GM19035 (cell line): ENCODE data around the gene NBL1.

Experiments
- ATAC-seq: cut with Tn5 transposase; IDR thresholded peaks from one replicate; pipeline ENCODE4 v1.9.1; 2021; ENCODE audit not compliant: unreplicated experiment

Gene NBL1

DNA sequence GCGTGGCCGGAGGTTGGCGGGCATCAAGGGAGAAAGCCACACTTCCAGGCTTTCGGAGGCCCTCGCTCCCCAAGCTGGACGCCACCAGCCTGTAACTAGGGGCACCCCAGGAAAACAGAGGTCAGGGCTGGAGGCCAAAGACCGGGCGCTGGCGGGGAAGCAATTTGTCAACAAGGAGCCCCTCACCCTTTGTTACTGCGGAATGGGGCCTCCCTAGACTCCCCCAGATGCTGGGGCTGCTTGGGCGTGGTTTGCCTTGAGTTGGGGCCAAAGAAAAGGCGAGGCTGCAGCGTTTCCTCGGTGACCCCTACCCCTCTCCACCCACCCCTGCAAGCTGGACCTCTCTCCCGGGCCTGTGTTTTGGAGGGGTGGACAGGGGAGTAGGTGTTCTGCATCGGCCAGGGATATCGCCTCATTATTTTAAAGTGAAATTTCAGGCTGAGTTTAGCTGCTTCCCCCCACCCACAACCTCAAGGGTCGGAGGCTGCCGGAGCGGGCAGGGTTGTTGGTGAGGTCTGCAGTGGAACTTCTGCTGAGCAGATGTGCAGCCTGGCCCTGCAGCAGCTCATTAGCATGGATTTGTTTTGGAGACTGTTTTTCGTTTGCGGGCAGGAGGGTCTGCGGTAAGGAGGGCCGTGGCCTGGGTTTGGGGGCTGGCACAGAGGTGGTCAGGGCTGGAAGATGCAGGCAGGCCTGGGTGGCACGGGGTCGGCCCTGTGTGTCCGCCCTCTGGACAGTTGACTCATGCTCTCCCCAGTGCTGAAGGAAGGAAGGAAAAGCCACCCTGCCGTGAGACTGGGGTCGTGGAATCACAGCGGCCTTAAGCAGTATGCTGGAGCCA is 1.5 kb downstream of the NBL1 start:
- no peak for ATAC-seq

DNA sequence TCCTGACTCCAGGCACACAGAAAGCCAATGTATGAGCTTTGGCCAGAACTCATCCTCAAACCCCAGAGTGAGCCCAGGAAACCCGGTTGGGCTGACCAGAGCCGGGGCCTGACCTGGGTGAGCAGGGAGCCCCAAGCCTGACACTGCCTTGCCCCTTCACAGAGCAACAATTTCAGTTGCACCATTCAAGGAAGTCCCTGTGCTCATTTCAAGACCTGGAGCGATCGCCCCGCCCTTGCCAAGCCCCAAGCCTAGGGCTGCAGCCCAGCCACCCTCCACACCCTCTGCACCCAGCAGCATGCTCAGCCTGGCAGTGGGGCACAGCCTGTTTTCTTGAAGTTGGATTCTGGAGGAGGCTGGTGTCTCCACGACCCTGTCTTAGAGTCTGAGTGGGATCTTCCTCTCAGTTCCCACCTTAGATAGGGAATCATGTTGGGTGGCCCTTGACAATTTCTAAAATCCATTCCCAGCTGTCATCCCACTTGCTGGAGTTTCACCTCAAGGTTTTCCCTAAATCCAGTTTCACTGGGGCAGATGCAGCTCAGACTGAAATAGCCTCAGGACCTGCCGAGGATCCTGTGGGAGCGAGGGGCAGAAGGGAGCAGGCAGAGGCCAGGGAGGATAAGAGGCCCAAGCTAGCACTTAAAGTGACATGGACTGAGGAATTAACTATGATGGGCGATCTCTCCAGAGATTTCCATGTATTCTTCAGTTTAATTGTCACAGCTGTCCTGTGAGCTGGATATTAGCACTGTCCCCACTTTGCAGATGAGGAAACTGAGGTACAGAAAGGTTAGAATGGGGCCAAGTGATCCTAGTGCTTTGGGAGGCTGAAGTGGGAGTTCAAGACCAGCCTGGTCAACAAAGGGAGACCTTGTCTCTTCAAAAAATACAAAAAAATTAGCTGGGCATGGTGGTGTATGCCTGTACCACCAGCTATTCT is 2.5 kb downstream of the NBL1 start:
- ATAC-seq = no peak

DNA sequence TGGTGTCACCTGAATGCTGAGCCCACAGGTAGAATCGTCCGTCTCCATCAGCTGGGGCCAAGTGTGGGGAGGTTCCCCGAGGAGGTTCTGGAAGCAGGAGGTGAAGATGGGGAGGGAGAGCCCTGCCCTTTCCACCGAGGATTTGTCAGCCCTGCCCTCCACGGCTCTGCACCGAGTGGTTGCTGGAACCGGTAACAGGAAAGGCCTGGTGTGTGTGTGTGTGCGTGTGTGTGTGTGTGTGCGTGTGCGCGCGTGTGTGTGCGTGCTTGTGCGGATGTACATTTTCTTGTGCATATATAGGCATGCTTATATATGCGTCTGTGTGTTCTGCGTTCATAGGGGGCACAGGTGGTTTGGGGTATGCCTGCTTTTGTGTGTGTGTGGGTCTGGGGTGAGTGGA is 3.5 kb downstream of the NBL1 start:
- ATAC-seq = no peak

DNA sequence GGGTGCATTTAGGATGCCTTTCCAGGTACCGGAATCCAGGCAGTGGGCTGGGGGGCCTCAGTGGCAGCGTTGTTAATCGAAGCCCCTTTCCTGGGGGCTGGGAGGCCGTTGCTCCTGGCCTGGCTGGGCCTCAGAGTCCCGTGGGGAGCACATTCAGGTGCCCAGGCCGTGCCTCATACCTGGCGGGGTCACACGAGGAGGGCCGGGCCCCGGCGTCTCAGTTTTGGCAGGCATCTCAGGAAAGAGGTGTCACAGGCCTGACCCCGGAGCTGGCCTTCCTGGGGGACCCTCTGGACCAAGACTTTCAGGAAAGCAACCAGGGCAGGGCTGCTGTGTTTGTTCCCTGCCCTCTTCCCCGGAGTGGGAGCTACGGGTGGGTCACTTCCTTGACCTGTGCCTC is 4.1 kb downstream of the NBL1 start:
- ATAC-seq = no peak

DNA sequence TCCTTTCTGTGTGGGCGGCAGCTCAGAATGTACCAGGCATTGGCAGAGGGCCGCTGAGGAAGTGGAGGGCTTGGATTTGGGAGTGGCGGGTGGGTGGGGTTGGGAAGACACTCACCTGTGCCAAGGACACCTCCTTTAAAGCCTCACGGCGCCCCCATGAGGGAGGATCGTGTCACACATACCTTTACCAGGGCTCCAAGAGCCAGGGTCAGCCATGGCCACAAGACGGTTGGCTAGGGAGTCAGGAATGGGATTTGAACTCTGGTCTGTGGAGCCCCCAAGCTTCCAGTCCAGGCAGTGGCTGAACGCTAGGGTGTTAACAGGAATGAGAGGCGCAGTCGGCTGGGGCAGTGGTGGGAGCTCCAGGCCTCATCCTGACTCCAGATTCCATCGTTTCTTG is 4.6 kb downstream of the NBL1 start:
- no peak for ATAC-seq

DNA sequence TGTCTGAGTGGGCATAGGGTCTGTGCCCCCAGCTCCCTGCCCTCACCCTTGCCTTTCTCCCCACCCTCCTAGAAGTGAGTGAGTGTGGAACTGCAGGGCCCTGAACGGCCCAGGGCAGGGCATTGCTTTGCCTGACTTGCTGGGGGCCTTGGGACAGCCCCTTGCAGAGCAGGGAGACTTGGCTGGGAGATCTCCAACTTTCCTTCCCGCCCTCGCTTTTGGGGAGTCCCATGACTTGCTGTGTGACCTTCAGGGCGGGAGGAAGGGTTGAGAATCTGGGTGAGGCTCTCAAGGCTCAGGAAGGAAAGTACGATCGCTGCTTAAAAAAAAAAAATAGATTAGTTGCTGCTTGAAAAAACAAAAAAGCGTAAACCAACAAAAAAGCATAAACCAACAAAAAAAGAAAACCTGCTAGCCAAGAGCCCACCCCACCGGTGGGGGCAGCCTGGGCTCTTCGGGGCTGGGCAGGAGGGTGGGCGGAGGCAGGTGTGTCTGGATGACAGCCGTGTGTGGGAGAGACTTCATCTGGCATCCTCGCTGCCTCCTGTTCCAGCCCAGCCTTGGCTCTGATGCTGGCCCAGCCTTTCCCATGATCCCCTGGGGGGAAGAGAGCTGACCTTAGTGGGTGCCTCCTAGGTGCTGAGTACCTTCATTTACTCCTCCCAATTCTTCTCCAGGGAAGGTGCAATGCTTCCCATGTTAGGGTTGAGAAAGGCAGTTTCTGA is 6.5 kb downstream of the NBL1 start:
- no peak for ATAC-seq

DNA sequence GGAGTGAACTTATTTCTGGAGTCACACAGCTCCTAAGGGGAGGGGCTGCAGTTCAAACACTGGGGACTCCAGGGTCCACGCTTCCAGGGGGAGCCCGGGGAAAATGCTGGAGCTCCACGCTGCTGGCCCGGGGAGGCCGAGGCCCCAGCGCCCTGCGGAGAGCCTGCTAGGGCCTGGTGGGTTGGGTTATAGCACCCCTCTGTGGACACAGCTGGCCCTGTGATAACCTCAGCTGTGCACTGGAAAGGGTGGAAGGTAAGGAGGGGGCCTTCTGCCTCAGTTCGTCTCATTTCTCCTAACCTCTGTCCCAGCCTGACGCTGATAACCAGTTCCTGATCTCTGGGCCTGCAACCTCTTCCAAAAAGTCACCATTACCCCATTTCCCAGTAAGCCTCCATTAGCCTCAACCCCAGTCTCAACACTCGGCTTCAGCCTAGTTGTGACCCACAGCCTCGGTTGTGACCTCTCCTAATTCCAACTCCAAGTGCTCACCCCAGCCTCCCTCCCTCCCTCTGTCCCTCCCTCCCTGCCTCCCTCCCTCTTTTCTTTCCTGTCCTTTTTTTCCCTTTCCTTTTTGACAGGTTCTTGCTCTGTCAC is 7.1 kb downstream of the NBL1 start:
- ATAC-seq = no peak

DNA sequence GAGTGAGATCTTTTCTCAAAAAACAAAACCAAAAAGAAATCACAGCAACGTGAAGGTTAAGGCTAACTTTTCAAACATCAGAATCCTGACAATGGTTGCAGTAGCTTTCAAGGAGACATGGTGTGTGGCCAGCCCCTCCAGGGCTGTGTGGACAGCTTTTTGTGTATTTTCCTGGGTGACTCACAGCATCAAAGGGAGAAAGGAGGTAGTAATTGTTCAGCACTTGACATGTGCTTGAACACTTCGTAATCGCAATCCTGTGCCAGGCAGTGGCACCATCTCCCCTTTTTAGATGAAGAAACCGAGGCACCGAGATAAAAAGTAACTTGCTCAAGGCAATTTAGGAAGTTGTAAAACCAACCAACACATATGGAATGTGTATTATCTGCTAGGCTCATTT is 10.3 kb downstream of the NBL1 start:
- no peak for ATAC-seq

DNA sequence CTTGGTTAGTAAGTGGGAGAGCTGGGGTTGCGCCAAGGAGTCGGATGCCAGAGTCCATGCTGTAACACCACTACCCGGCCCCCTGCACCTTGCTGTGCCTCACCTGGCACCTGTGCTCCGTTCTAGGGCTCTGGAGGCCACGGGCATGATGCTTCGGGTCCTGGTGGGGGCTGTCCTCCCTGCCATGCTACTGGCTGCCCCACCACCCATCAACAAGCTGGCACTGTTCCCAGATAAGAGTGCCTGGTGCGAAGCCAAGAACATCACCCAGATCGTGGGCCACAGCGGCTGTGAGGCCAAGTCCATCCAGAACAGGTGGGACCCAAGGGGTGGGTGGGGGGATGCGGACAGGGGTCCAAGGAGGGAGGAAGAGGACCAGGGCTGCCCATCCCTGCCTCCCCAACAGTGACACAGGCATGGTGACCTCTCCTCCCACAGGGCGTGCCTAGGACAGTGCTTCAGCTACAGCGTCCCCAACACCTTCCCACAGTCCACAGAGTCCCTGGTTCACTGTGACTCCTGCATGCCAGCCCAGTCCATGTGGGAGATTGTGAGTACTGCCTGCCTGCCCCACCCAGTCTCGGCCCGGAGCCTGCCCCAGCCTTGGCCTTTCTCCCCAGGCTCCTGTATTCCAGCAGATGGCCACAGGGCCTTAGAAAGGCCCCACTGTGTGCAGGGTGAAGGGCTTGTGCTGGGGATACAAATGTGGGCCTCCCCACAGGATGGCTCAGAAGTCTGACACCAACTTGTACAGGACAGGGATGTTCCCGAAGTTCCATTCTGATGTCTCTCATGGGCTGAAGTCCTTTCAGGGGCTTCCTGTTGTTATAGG is 11.0 kb downstream of the NBL1 start:
- no peak for ATAC-seq

DNA sequence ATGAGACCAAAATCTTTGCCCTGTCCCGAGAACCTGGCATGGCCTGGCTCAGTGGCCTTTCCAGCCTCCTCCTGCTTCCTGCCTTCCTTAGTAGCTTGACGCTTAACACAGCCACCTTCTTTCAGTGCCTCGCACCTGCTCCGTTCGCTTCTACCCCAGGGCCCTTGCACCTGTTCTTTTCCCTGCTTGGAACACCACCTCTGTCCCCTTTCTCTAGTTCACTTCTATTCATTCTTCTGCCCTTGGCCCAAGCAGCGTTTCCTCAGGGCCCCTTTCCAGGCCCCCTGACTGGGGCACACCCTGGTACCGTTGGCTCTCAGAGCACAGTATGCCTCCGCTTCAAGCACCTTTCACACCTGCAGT is 11.6 kb downstream of the NBL1 start:
- no peak for ATAC-seq

DNA sequence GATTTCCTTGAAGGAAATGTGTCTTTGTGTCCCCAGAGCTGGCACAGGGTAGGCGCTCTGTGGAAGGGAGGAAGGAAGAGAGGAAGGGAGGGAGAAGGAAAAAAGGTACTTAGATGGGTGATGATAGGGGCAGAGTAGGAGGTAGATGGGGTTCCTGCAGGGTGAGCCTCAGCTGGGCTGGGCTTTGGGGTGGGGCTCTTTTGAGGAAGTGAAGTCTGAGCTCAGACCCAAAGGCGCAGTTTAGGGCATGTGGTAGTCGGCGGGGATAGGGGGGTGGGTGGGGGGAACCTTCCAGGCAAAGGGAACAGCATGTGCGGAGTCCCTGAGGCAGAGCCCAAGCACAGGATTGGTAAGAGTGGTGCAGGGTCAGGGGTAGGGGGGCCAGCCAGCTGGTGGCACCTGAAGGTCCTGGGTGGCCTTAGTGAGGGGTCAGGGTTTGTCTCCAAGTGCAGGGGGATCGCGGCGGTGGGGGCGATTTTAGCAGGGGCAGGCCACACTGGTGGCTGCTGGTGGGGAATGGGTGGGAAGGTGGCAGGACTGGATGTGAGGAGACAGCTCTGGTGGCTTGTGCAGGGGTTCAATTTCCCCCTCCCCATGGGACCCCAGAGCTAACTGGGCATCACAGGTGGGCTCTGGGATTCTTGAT is 12.1 kb downstream of the NBL1 start:
- ATAC-seq = no peak

DNA sequence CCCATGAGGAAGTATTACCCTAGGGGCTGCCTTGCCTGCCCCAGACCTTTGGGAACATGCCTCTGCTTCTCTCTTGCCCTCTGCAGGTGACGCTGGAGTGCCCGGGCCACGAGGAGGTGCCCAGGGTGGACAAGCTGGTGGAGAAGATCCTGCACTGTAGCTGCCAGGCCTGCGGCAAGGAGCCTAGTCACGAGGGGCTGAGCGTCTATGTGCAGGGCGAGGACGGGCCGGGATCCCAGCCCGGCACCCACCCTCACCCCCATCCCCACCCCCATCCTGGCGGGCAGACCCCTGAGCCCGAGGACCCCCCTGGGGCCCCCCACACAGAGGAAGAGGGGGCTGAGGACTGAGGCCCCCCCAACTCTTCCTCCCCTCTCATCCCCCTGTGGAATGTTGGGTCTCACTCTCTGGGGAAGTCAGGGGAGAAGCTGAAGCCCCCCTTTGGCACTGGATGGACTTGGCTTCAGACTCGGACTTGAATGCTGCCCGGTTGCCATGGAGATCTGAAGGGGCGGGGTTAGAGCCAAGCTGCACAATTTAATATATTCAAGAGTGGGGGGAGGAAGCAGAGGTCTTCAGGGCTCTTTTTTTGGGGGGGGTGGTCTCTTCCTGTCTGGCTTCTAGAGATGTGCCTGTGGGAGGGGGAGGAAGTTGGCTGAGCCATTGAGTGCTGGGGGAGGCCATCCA is 12.8 kb downstream of the NBL1 start:
- no peak for ATAC-seq

DNA sequence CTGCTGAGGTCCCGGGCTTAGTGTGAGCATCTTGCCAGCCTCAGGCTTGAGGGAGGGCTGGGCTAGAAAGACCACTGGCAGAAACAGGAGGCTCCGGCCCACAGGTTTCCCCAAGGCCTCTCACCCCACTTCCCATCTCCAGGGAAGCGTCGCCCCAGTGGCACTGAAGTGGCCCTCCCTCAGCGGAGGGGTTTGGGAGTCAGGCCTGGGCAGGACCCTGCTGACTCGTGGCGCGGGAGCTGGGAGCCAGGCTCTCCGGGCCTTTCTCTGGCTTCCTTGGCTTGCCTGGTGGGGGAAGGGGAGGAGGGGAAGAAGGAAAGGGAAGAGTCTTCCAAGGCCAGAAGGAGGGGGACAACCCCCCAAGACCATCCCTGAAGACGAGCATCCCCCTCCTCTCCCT is 13.4 kb downstream of the NBL1 start:
- no peak for ATAC-seq

DNA sequence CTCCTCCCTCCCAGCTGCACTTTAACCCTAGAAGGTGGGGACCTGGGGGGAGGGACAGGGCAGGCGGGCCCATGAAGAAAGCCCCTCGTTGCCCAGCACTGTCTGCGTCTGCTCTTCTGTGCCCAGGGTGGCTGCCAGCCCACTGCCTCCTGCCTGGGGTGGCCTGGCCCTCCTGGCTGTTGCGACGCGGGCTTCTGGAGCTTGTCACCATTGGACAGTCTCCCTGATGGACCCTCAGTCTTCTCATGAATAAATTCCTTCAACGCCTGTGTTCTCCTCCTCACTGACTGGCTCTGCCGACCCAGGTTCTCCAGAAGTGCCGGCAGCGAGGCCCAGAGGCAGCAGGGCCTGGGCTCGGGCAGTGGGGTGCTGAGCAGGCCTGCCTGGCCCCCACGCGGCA is 14.1 kb downstream of the NBL1 start:
- ATAC-seq = no peak

DNA sequence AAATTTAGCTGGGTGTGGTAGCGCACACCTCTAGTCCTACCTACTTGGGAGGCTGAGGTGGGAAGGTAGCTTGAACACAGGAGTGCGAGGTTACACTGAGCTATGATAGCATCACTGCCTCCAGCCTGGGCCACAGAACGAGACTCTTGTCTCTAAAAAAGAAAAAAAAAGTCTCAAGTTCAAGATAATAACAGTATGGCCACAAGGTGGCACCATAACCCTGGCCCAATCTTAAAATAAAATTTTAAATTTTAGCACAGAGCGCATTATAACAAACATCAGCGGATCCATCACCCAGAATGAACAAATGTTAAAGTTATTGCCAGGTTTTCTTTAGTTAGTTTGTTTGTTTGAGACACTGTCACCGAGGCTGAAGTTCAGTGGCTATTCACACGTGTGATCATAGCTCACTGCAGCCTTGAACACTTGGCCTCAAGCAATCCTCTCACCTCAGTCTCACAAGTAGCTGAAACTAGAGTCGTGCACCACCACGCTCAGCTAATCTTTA is 17.7 kb downstream of the NBL1 start:
- ATAC-seq = no peak

DNA sequence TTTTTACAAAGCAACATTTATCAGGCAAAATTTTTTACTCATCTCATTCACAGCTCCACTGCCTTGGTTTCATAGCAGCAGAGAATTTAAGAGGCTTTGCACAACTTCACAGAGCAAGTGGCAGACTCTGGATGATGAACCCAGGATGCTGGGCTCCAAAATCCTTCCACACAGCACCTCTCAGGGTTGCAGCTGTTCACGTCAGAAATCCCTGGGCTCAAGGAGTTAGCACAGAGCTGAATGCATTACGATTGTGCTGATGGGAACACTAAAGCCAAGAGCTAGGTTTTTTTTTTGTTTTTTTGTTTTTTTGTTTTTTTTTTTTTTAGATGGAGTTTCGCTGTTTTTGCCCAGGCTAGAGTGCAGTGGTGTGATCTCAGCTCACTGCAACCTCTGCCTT is 18.2 kb downstream of the NBL1 start:
- no peak for ATAC-seq

DNA sequence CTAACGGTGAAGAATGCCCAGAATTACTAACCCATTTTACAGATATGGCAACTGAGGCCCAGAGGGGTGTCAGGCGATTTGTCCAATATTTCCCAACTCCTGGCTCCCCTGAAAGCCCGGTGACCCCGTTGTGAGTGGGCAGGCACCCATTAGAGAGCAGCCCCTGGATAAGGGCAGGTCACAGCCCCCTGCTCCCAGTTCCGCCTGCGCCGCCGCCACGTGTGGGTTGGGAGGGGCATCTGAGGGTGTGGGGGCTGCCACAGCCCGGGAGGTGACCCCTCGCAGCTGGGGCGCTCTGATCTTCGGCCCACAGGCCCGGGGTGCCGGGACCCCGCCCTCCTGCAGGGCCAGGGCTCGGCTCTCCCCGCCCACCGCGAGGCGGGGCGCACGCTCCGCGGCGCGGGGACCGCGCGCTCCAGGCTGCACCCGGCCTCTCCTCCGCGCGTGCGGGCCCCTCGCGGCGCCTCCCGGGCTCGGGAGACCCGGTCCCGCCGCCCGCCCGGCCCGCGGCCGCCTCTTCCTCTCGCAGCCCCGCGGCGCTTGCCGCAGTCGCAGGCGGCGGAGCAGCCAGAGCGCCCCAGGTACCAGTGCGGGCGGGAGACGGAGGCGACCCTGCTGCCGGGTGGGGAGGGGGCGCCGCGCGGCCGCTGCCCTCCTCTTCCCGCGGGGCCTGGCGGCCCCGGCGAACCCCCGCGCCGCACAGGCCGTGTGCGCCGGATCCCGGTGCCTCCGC is 20.5 kb downstream of the NBL1 start, which contains the start of gene HTR6:
Gene HTR6, plus strand, starts transcription at position 423 of the 733 bp plus-strand sequence. CDS start 879 bp downstream, outside the sequence.
- no peak for ATAC-seq

DNA sequence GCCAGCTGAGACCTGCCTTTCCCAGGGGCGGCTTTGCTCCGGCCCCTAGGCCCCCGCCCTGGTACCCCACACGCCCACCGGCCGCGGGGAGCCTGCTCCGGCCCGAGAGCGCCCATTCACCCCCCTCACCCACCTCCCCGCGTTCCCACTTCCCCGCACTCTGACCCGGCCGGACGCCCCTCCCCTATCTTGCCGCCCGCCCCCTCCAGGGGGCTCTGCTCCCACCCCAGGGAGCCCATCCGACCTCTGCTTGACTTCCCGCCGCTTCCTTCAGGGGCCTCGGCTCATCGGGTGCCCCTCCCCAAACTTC is 21.0 kb downstream of the NBL1 start:
- no peak for ATAC-seq
